GM19463 (cell line): ENCODE results near the gene SAMD15.
A peak's percentile ranks its signal among the peaks of the same experiment; 100 is the strongest.
"Not testable (repeated sequence)": the region's sequence is repeated elsewhere in the genome, so short reads cannot be mapped to it uniquely, and the experiment has no call there.

ENCODE experiments used
- ATAC-seq: cut with Tn5 transposase; IDR thresholded peaks from one replicate; pipeline ENCODE4 v1.9.1; 2021; ENCODE audit warnings: mild to moderate bottlenecking, moderate library complexity; ENCODE audit not compliant: unreplicated experiment

The SAMD15 gene

GRCh38 chr14:77376771-77377501, at the start of gene SAMD15, which contains the start of gene TMED8:
Gene SAMD15 (plus strand): TSS chr14:77377379. CDS start chr14:77377419, 40 bp downstream.
Gene TMED8 (minus strand): TSS chr14:77377094. CDS start chr14:77377053, 41 bp downstream.
- ATAC-seq = peak; percentile 86

- ATAC-seq = no peak
These were observed 47.3 kb upstream of the SAMD15 start for GRCh38 chr14:77329872-77330271.

GRCh38 chr14:77335576-77335975, 41.6 kb upstream of the SAMD15 start:
- ATAC-seq = no peak

GRCh38 chr14:77337255-77337654, 39.9 kb upstream of the SAMD15 start:
- ATAC-seq = not testable (repeated sequence)

GRCh38 chr14:77337880-77338279, 39.3 kb upstream of the SAMD15 start:
- no peak for ATAC-seq

GRCh38 chr14:77338302-77338701, 38.9 kb upstream of the SAMD15 start:
- ATAC-seq = no peak

GRCh38 chr14:77339407-77339806, 37.8 kb upstream of the SAMD15 start:
- ATAC-seq = no peak

- ATAC-seq = no peak
These were observed 36.8 kb upstream of the SAMD15 start for GRCh38 chr14:77340389-77340788.

- no peak for ATAC-seq
These were observed 34.3 kb upstream of the SAMD15 start for GRCh38 chr14:77342726-77343397.

GRCh38 chr14:77343662-77344061, 33.5 kb upstream of the SAMD15 start:
- no peak for ATAC-seq

GRCh38 chr14:77344377-77344996, 32.7 kb upstream of the SAMD15 start:
- ATAC-seq = no peak

GRCh38 chr14:77346495-77346894, 30.7 kb upstream of the SAMD15 start:
- no peak for ATAC-seq

GRCh38 chr14:77347751-77348150, 29.4 kb upstream of the SAMD15 start:
- ATAC-seq = no peak

- ATAC-seq = no peak
These were observed 23.6 kb upstream of the SAMD15 start for GRCh38 chr14:77353469-77354141.

GRCh38 chr14:77355811-77356210, 21.4 kb upstream of the SAMD15 start:
- no peak for ATAC-seq

- ATAC-seq = no peak
These were observed 20.3 kb upstream of the SAMD15 start for GRCh38 chr14:77356899-77357298.

- no peak for ATAC-seq
These were observed 17.6 kb upstream of the SAMD15 start for GRCh38 chr14:77359626-77360025.

- ATAC-seq = peak; percentile 82
These were observed 13.0 kb upstream of the SAMD15 start for GRCh38 chr14:77364146-77364545.

GRCh38 chr14:77369285-77369684, 7.9 kb upstream of the SAMD15 start:
- no peak for ATAC-seq

GRCh38 chr14:77372304-77372841, 4.8 kb upstream of the SAMD15 start:
- peak; percentile 30 for ATAC-seq
